ENCODE data around the gene TNFAIP2.

- TF ChIP-seq PATZ1 (CRISPR knock-in tag; IDR thresholded peaks at IDR 0.05; ENCODE audit: borderline replicate concordance) (no peak), OSR1 (CRISPR knock-in tag; IDR thresholded peaks at IDR 0.05) (no peak), RARB (CRISPR knock-in tag; IDR thresholded peaks at IDR 0.05) (no peak)
Observed at GRCh38 chr14:103093856-103094405, 29.3 kb upstream of the TNFAIP2 start.

All from SK-N-SH treated with all-trans-retinoic acid at 6 μM for 48 hours (cell line).